DMS153 (cell line): Measurements from ENCODE around the gene OR6B3.
"Not testable (repeated sequence)": the region's sequence is repeated elsewhere in the genome, so short reads cannot be mapped to it uniquely, and the experiment has no call there.

Experiments used
- DNase-seq: peaks from one replicate; lab custom pipeline; 2025; lab: John Stamatoyannopoulos, UW

The OR6B3 gene

GRCh38 chr2:240044096-240044495, 9.2 kb downstream of the OR6B3 start:
- not testable (repeated sequence) for DNase-seq

- DNase-seq, result no peak
Observed at GRCh38 chr2:240043279-240043989, 9.9 kb downstream of the OR6B3 start.

- no peak for DNase-seq
Observed at GRCh38 chr2:240042740-240043139, 10.6 kb downstream of the OR6B3 start.

GRCh38 chr2:240041363-240041762, 12.0 kb downstream of the OR6B3 start:
- no peak for DNase-seq

GRCh38 chr2:240037358-240037757, 16.0 kb downstream of the OR6B3 start:
- no peak for DNase-seq

- DNase-seq, result no peak
Observed at GRCh38 chr2:240033330-240033678, 20.0 kb downstream of the OR6B3 start.

- DNase-seq, result no peak
Observed at GRCh38 chr2:240032406-240033329, 20.7 kb downstream of the OR6B3 start.

GRCh38 chr2:240030379-240031094, 22.8 kb downstream of the OR6B3 start, which contains the start of gene OR6B2:
OR6B2 (minus strand) TSS chr2:240030429; CDS start chr2:240030429, 0 bp downstream.
- DNase-seq, result no peak

- no peak for DNase-seq
Observed at GRCh38 chr2:240024766-240025165, 28.6 kb downstream of the OR6B3 start.

- DNase-seq, result no peak
Observed at GRCh38 chr2:240023792-240024191, 29.5 kb downstream of the OR6B3 start.

GRCh38 chr2:240021488-240022104, 31.7 kb downstream of the OR6B3 start:
- DNase-seq, result peak; percentile 8

GRCh38 chr2:240018071-240018750, 35.1 kb downstream of the OR6B3 start:
- no peak for DNase-seq

GRCh38 chr2:240014327-240014726, 39.0 kb downstream of the OR6B3 start:
- DNase-seq, result no peak

- DNase-seq, result no peak
Observed at GRCh38 chr2:240013343-240013742, 40.0 kb downstream of the OR6B3 start.

GRCh38 chr2:240002983-240003382, 50.3 kb downstream of the OR6B3 start:
- no peak for DNase-seq

GRCh38 chr2:240000671-240001070, 52.6 kb downstream of the OR6B3 start:
- no peak for DNase-seq

GRCh38 chr2:239997686-239998409, 55.5 kb downstream of the OR6B3 start:
- DNase-seq, result no peak
